ENCODE data around the gene GALM. TPM values are rescaled to one million over a fixed set of nuclear protein-coding genes. Genes with fewer than 3 reads are reported as not detected.

Gene GALM
- total RNA-seq, 1 experiment from 2014 or later, result 48.7 TPM

- H3K4me1 Mint-ChIP-seq (ENCODE audit: low read depth, unreplicated experiment), result peaks cover 7% of the 10 kb centered on the region
- no peaks in the 10 kb centered on the region for H3K27me3 Mint-ChIP-seq (ENCODE audit: insufficient read depth, unreplicated experiment)
- no peak for TF ChIP-seq CTCF (IDR thresholded peaks at IDR 0.05; ENCODE audit: insufficient read depth in 1 of 2, low read depth in 1 of 2, low read length in 1 of 2, severe bottlenecking in 1 of 2, unreplicated experiment in 1 of 2)
- Histone ChIP-seq H3K27me3 (replicated peaks; ENCODE audit: control insufficient read depth, insufficient read depth, low read length) (no peaks in the 10 kb centered on the region), H3K9me3 (no peaks in the 10 kb centered on the region), H3K4me1 (peaks cover 2% of the 10 kb centered on the region; the same call in 1 of the 2 replicates), H3K4me3 (ENCODE audit: low read depth, low read length) (no peak overlapping the region), H3K36me3 (ENCODE audit: control insufficient read depth, insufficient read depth, low read length) (no peaks in the 10 kb centered on the region)
- H3K27ac Mint-ChIP-seq (ENCODE audit: unreplicated experiment), result no peak overlapping the region
- POLR2A ChIA-PET, result no interaction called here
- DNase-seq, result no peak
- H3K9me3 Mint-ChIP-seq (ENCODE audit: unreplicated experiment), result peaks cover 9% of the 10 kb centered on the region
- CTCF ChIA-PET, result no interaction called here
- no peak overlapping the region for H3K4me3 Mint-ChIP-seq (ENCODE audit: unreplicated experiment)
- no TSS peak for BruUV-seq (replicated peaks)
- no peaks in the 10 kb centered on the region for H3K36me3 Mint-ChIP-seq (ENCODE audit: insufficient read depth, unreplicated experiment)
- intact Hi-C loops (cut with micrococcal nuclease; ENCODE audit: unreplicated experiment), result no loop called here
Measured at GRCh38 chr2:38649176-38649728, 16.7 kb upstream of the GALM start.

GRCh38 chr2:38650012-38650411 is 15.9 kb upstream of the GALM start:
- no peak overlapping the region for H3K4me3 Mint-ChIP-seq (ENCODE audit: unreplicated experiment)
- H3K9me3 Mint-ChIP-seq (ENCODE audit: unreplicated experiment), result peaks cover 9% of the 10 kb centered on the region
- H3K4me3 ChIP-seq (ENCODE audit: low read depth, low read length), result no peak overlapping the region
- peaks cover 7% of the 10 kb centered on the region for H3K4me1 Mint-ChIP-seq (ENCODE audit: low read depth, unreplicated experiment)
- no TSS peak for BruUV-seq (replicated peaks)
- POLR2A ChIA-PET, result no interaction called here
- TF ChIP-seq CTCF (IDR thresholded peaks at IDR 0.05; ENCODE audit: insufficient read depth in 1 of 2, low read depth in 1 of 2, low read length in 1 of 2, severe bottlenecking in 1 of 2, unreplicated experiment in 1 of 2), result no peak
- H3K36me3 Mint-ChIP-seq (ENCODE audit: insufficient read depth, unreplicated experiment), result no peaks in the 10 kb centered on the region
- no peak overlapping the region for H3K27ac Mint-ChIP-seq (ENCODE audit: unreplicated experiment)
- DNase-seq, result no peak
- no peaks in the 10 kb centered on the region for H3K9me3 ChIP-seq
- H3K4me1 ChIP-seq, result peaks cover 8% of the 10 kb centered on the region; the same call in 1 of the 2 replicates
- no peaks in the 10 kb centered on the region for H3K27me3 Mint-ChIP-seq (ENCODE audit: insufficient read depth, unreplicated experiment)
- H3K36me3 ChIP-seq (ENCODE audit: control insufficient read depth, insufficient read depth, low read length), result no peaks in the 10 kb centered on the region
- intact Hi-C loops (cut with micrococcal nuclease; ENCODE audit: unreplicated experiment), result no loop called here
- no peaks in the 10 kb centered on the region for H3K27me3 ChIP-seq (replicated peaks; ENCODE audit: control insufficient read depth, insufficient read depth, low read length)
- CTCF ChIA-PET, result no interaction called here

GRCh38 chr2:38650717-38651116 is 15.2 kb upstream of the GALM start:
- peaks cover 7% of the 10 kb centered on the region for H3K4me1 Mint-ChIP-seq (ENCODE audit: low read depth, unreplicated experiment)

More at GRCh38 chr2:38650717-38651116, 15.2 kb upstream of the GALM start:
- no peaks in the 10 kb centered on the region for H3K27me3 Mint-ChIP-seq (ENCODE audit: insufficient read depth, unreplicated experiment)
- BruUV-seq (replicated peaks), result no TSS peak
- Histone ChIP-seq H3K36me3 (ENCODE audit: control insufficient read depth, insufficient read depth, low read length) (no peaks in the 10 kb centered on the region), H3K4me1 (peaks cover 8% of the 10 kb centered on the region; the same call in 1 of the 2 replicates), H3K4me3 (ENCODE audit: low read depth, low read length) (no peak overlapping the region), H3K9me3 (no peaks in the 10 kb centered on the region), H3K27me3 (replicated peaks; ENCODE audit: control insufficient read depth, insufficient read depth, low read length) (no peaks in the 10 kb centered on the region)
- ChIA-PET CTCF (interaction anchor here (0.6 kb wide), 1 partner anchor 14 kb away, joined by 5 read pairs; no protein-coding TSS in a partner anchor), POLR2A (no interaction called here)
- intact Hi-C loops (cut with micrococcal nuclease; ENCODE audit: unreplicated experiment), result no loop called here
- no peak overlapping the region for H3K4me3 Mint-ChIP-seq (ENCODE audit: unreplicated experiment)
- no peak overlapping the region for H3K27ac Mint-ChIP-seq (ENCODE audit: unreplicated experiment)
- no peak for DNase-seq
- peaks cover 9% of the 10 kb centered on the region for H3K9me3 Mint-ChIP-seq (ENCODE audit: unreplicated experiment)
- TF ChIP-seq CTCF (IDR thresholded peaks at IDR 0.05; ENCODE audit: insufficient read depth in 1 of 2, low read depth in 1 of 2, low read length in 1 of 2, severe bottlenecking in 1 of 2, unreplicated experiment in 1 of 2), result no peak
- H3K36me3 Mint-ChIP-seq (ENCODE audit: insufficient read depth, unreplicated experiment), result no peaks in the 10 kb centered on the region
